ENCODE data around the gene MINDY2.
"Not testable (repeated sequence)": the region's sequence is repeated elsewhere in the genome, so short reads cannot be mapped to it uniquely, and the experiment has no call there.

Gene MINDY2

DNA sequence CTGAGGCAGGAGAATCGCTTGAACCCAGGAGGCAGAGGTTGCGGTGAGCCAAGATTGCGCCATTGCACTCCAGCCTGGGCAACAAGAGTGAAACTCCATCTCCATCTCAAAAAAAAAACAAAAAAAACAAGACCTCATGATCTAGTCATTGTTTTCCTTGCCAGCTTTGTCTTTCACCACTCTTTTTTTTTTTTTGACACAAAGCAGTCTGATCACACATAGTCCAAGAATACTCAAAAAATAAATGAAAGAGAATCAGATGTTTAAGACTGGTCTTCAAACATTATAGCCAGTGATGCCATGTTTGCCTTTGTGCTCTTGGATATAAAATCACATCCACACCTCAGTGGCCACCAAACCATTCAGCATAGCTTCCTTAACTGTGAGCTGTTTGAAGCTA is 15.8 kb upstream of the MINDY2 start:
- DNase-seq, result no peak

DNA sequence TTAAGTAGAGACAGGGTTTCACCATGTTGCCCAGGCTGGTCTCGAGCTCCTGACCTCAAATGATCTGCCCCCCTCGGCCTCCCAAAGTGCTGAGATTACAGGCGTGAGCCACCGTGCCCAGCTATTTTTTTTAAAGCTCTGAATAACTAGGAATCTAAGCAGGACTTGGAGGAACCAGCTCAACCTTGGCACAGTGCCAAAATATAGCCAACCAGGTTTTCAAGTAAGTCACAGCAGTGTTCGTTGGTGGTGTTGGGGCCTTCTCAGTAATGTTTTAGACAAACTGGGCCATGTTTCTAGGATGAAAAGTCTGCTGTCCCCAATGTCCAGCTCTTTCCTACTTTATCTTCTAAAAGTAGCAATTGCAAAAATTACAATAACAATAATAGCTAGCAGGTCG is 15.1 kb upstream of the MINDY2 start:
- no peak for DNase-seq

DNA sequence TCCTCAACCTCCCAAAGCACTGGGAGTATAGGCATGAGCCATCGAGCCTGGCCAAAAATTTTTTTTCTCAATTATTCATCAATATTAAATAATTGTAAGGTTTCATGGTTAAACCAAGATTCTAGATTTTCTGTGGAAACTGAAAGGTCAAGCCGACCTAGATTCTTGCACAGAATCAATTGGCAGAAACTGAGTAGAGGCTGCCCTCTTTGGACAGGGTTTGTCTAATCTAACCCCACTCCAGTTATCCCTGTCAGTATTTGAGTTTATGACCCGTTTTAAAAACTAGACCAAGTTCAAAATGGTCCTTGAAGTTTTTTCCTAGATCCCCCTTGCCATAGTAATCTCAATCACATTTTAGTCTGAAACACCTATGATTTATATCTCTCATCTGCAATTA is 13.0 kb upstream of the MINDY2 start:
- no peak for DNase-seq

DNA sequence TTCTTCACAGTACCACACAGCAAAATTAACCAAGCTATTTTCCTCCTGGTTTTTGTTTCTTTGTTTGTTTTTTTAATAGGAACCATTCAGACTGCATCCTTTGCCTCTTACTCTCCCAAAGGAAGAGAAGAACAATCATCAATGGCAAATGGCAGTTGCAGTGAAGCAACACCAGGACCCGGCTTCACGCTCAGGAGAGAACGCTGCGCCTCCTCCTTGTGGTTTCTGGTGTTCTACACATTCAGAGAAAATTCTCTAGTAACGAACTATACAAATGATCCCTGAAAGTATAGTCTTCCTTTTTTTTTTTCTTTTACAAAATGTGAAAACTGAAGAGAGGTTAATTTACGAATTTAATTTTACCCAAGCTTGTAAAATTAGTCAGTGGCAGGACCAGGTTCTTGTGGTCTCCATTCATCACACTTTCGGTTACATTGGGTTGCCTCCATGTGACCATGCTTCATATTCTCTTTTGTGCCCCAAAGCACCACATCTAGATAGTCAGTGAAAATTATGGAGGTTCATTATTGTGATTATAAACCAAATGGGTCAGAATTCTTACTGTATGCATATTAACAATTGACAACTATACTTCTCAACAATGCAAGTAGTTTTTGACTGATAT is 10.6 kb upstream of the MINDY2 start:
- DNase-seq, result no peak

DNA sequence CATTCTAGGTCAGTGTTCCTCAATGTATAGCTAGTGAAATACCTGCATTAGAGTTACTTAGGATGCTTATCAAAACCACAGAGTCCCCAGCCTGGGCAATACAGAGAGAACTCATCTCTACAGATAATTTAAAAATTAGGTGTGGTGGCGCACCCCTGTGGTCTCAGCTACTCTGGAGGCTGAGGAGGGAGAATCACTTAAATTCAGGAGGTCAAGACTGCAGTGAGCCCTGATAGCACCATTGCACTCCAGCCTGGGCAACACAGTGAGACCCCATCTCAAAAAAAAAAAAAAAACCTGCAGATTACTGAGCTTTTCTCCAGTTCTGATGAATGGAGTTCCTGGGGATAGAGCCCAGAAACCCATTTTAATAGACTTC is 10.1 kb upstream of the MINDY2 start:
- no peak for DNase-seq

DNA sequence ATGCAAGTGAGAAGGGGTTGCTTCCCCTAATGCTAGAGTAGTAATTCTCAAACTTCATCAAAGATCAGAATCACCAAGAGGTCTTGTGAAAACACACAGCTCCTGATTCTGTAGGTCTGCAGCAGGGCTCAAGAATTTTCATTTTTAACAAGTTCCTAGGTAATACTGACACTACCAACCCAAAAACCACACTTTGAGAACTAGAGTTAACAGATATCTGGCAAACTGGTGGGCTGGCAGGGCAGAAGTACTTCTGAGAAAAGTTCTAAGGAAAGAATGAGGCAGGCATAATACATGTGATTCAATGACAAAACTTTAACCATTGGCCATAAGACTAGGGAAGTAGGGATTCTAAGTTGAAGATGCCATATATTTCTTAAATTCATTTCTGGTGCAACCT is 8.8 kb upstream of the MINDY2 start:
- no peak for DNase-seq

DNA sequence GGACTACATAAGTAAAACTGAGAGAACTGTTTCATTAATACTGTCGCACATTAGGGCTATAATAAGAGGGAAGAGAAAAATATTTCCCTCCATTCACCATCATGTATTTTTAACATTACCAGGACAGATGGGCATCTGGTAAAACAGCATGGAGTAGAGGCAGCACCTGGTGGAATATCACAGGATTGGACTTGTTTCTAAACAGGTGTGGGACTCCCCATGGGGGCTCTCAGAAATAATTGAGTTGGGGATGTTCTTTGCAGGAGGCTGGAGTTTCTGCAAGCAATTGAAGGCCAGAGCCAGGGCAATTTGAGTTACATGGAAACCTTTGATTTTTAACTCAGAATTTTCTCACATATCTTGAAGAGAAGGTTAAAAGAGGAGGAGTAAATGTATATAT is 8.4 kb upstream of the MINDY2 start:
- no peak for DNase-seq

DNA sequence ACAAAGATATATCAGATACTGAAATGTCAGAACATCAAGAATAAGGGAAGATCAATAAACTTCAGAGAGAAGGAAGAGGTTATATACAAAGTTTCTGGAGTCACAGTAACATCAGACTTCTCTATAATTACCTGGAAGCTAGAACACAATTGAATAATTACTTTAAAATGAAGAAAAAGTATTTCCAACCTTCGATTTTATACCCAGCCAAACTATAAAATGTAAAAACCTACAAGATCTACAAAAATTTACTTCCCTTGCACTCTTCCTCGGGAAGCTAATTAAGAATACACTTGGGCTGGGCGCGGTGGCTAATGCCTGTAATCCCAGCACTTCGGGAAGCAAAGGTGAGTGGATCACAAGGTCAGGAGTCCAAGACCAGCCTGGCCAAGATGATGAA is 6.6 kb upstream of the MINDY2 start:
- no peak for DNase-seq

DNA sequence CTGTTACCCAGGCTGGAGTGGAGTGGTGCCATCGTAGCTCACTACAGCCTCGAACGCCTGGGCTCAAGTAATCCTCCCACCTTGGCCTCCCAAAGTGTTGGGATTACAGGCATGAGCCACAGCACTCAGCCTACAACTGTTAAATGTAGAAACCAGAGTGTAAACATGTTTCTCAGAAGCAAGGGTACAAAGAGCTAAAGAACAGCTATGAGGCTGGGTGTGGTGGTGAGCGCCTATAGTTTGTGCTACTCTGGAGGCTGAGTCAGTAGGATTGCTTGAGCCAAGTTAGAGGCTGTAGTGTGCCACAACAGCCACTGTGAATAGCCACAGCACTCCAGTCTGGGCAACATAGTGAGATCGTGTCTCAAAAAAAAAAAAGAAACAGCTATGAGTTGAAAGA is 4.8 kb upstream of the MINDY2 start:
- no peak for DNase-seq

DNA sequence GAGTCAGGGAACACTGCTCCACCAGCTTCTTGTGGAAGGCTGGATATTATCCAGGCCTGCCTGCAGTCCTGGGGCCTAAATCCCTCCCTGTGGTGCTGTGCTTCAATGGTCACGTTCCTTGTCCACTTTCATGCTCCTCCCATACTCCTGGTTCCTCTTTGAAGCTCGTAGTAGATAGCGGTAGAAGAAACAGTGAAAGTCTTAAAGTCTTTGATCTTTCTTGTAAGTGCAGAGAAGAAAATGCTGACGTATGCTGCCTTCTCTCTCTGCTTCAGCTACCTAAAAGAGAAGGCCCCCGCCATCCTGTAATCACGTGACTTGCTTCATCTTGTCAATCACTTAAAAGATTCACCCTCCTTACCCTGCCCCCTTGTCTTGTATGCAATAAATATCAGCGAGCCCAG is 2.5 kb upstream of the MINDY2 start:
- not testable (repeated sequence) for DNase-seq

DNA sequence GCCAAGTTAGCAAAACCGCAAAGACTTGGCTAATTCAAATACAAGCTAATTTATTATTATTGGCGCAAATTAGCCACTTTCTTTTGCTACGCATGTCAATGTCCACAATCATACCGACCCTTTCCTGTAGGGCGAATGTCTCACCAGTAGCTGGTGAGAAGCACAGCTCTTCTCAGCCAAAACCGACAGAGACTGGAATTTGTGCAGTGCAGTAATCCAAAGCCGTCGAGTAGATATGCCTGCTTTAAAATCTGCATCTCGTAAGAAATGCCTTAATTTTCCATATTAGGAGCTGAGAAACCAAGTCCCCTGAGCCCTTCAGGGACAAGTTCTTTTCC is 614 bp upstream of the MINDY2 start:
- no peak for DNase-seq

DNA sequence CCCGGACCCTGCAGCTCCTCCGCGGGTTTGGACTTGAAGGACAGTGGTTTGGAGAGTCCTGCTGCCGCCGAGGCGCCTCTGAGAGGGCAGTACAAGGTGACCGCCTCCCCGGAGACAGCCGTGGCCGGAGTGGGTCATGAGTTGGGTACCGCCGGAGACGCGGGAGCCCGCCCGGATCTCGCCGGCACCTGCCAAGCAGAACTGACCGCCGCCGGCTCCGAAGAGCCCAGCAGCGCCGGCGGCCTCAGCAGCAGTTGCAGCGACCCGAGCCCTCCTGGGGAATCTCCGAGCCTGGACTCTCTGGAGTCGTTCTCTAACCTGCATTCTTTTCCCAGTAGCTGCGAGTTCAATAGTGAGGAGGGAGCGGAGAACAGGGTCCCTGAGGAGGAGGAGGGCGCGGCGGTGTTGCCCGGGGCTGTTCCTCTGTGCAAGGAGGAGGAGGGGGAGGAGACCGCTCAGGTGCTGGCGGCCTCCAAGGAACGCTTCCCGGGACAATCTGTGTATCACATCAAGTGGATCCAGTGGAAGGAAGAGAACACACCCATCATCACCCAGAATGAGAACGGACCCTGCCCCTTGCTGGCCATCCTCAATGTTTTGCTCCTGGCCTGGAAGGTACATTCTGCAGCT is 634 bp downstream of the MINDY2 start:
- DNase-seq, result no peak

DNA sequence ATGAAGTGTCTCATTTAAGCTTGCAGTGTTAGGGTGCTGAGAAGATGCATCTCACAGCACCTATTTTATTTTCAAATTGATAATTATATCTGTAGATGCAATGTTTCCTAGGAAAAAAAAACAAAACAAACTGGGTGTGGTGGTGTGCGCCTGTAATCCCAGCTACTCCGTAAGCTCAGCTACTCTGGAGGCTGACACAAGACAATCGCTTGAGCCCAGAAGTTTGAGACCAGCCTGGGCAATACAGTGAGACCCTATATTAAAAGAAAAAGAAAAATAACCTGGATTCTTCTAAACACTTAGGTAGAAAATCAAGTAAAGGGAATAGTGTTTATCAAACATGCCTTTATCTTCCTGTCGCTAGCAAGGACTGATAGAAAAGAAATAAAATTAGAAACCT is 1.9 kb downstream of the MINDY2 start:
- DNase-seq, result no peak

DNA sequence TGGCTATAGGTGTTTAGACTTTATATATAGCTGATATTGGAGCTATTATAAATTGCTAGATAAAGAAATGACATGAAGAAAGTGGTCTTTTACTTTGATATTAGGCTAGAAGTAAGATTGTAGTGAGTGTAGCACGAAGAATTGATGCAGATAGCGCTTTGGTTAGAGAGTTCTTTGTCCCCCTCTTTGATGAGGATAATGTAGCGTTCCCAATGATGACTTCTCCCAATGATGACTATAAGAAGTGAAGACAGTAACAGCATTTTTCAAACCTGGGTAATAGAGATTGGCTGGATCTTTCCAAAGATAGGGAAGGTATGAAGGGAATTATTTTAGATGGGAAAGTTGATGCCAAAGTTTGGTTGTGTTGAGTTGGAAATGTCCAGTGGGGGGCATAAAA is 4.3 kb downstream of the MINDY2 start:
- no peak for DNase-seq

DNA sequence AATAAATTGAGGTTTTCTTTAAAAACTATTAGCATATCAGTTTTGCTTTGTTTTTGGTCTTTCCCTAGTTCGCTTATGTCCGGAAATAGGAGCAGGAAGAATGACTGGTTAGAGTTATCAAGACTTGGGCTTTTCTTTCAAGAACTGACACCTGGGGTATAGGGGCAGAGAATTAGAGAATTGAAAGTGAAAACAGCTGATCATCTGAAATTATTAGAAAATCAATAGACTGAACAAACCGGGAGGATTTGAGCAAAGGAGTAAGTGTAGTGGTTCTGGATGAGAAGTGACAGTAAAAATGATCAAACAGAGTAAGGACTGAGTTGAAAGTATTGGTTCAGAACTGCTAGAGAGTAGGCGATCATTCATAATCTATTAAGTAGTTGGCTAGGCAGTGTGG is 6.0 kb downstream of the MINDY2 start:
- DNase-seq, result no peak

DNA sequence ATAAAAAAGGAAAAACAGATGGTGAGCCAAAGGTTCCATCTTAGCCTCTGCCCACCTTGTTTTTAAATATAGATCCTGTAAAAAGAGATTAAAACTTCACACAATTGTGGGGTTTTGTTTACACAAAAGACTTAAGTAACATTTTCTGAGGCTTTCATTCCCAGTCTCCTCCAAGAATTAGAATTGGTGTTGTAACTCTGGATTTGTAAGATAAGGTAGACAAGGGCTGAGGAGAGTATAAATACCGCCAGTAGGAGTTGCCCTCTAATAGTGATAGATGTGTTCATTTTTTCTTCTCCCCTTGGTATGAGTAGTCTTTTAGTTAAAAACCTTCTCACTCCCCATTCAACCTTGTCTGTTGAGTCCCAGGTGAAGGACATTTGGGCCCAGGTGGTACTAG is 8.5 kb downstream of the MINDY2 start:
- DNase-seq, result no peak

DNA sequence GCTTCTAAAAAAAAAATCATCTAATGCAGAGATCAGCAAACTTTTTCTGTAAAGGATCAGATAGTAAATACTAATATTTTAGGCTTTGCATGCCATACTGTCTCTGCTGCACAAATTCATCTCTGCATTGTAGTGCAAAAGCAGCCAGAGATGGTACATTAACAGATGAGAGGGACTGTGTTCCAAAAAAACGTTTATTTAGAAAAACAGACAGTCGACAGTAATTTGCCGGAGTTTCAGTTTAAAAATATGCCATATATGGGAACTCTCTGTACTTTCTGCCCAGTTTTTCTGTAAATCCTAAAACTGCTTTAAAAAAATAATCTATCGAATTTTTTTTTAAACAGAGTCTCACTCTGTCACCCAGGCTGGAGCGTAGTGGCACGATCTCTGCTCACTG is 14.3 kb downstream of the MINDY2 start:
- no peak for DNase-seq

DNA sequence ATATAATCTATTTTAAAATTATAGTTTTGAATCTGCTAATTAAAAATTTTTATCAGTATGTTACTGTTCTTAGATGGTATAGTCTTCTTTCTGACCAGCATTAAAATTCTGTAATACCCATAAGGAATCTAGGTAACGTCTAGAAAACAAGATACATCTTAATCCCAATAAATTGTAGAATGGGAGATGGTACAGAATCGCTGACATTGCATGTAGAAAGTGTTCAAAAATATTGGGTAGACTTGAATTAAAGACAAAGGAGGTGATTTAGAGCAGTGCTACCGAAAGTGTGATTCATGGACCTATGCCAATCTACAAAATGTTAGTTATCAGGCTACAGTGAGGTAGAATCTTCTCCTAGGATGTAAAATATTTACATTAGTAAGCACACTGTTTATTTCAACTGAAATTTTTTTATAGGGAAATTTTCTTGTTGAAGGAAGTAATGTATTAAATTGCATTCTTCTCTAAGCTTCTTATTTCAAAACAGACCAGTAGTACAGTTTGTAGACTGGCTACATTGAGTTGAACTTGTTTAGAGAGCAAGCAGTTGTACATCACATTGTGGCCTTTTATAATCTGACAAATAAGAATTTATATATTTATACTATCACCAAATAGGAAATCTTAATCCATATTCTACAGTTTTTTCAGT is 17.1 kb downstream of the MINDY2 start:
- DNase-seq, result no peak

DNA sequence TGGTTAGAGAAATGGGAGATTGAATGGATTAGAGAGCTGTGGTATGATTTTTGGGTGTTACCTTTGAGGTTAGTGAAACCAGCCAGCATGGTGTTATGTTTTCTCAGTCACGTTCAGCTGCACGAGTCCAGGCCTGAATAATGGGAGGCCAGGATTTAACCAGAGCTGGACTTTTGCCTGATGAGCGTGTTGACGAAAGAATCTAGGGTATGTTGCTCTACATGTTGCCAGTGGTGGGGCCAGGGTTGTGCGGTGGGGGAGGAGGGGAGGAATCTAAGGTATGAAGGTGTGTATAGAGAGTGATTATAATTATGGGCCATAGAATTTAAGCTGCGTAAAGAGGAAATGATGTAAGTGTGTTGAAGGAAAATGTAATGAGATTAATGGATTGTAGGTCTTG is 22.8 kb downstream of the MINDY2 start:
- DNase-seq, result no peak

DNA sequence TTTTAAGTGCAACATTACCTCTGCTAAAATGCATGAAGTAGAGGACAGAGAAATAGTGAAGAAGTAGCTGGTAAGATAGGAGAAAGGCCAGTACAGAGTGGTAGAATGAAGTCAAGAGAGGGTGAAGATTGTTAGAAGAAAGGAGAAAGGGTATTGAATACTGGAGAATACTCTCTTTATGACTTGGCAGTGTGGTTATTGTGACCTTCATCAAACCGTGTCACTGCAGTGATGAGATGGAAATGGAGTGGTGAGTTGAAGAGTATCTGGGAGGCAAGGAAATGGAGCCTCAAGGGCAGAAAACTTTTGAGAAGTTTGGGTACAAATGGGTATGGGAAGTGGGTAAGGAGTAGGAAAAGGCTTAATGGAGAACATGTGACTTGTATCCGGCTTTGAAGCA is 24.7 kb downstream of the MINDY2 start:
- DNase-seq, result no peak

DNA sequence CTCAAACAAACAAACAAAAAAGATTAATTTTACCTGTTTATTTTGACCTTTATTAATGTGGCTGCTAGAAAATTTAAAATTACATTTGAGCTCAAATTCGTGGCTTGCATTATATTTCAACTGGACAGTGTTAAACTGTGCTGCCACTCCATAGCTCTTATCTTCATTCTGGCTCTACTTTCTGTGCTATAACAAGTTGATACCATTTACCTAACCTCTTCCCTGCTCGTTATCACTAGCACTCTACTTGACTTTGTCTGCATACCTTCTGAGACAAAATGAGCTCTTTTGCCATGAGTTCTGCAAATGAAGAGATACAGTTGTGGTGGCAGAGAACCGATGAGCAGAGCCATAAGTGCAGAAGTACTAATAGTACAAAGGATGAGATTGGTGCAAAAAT is 26.4 kb downstream of the MINDY2 start:
- DNase-seq, result no peak

DNA sequence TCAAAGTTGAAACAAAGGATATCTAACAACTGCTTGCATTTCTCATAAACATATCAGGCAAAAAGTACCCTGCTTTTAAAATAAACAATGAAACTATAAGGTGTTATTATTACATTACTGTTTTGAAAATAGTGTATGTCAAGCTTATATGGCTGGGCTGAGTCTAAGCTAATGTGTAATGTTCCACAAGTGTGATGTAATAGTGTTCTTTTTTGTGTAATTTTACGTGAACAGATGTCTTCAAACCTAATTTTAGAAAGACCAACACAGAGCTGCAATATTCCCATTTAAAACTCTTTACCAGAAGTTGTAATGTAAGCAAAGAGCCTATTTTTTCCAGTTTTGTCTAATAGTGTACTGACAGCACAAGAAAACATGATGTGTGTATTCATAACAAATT is 34.0 kb downstream of the MINDY2 start:
- no peak for DNase-seq

DNA sequence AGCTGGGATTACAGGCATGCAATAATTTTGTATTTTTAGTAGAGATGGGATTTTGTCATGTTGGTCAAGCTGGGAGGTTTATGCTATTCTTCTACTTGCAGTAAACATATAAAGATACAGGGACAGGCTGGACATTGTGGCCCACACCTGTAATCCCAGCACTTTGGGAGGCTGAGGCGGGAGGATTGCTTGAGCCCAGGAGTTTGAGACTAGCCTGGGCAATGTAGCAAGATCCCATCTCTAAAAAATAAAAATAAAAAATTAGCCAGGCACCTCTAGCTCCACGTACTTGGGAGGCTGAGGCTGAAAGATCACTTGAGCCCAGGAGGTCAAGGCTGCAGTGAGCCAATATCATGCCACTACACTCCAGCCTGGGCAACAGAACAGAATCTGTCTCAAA is 52.2 kb downstream of the MINDY2 start:
- not testable (repeated sequence) for DNase-seq

DNA sequence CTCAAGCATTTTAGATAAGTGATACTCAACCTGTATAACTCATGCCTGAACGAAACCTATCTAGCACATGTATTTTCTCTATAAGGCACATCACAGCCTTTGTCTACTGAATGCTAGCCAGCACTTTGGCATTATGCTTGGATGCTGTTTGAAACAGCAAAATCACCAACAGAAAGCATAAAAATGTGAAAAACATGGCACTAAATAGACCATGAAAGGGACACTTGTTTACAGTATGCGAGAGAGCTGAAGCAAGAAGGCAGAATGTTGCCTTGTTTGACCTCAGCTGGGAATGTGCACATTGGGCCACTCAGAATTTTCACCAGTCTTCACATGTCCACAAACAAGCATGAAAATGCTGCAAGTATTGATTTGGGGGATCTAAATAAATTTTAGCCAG is 59.5 kb downstream of the MINDY2 start:
- no peak for DNase-seq
